ENCODE measurements around the gene POC1A.

The POC1A gene

GRCh38 chr3:52086976-52087663 lies 67.1 kb downstream of the POC1A start:
- no peak for DNase-seq (ENCODE audit: low read depth in 2 of 2, low spot score in 1 of 2)

- DNase-seq (ENCODE audit: low read depth in 2 of 2, low spot score in 1 of 2): no peak
Observed at GRCh38 chr3:52086461-52086860, 67.8 kb downstream of the POC1A start.

GRCh38 chr3:52085681-52086282 lies 68.4 kb downstream of the POC1A start:
- DNase-seq (ENCODE audit: low read depth in 2 of 2, low spot score in 1 of 2): no peak

- no peak for DNase-seq (ENCODE audit: low read depth in 2 of 2, low spot score in 1 of 2)
Observed at GRCh38 chr3:52084954-52085680, 69.1 kb downstream of the POC1A start.

GRCh38 chr3:52084216-52084945 lies 69.8 kb downstream of the POC1A start:
- DNase-seq (ENCODE audit: low read depth in 2 of 2, low spot score in 1 of 2): no peak

- DNase-seq (ENCODE audit: low read depth in 2 of 2, low spot score in 1 of 2): no peak
Observed at GRCh38 chr3:52083556-52084087, 70.6 kb downstream of the POC1A start.

- DNase-seq (ENCODE audit: low read depth in 2 of 2, low spot score in 1 of 2): no peak
Observed at GRCh38 chr3:52082951-52083350, 71.3 kb downstream of the POC1A start.

GRCh38 chr3:52080830-52081719 lies 73.1 kb downstream of the POC1A start:
- no peak for DNase-seq (ENCODE audit: low read depth in 2 of 2, low spot score in 1 of 2)

- no peak for DNase-seq (ENCODE audit: low read depth in 2 of 2, low spot score in 1 of 2)
Observed at GRCh38 chr3:52079958-52080357, 74.3 kb downstream of the POC1A start.

- no peak for DNase-seq (ENCODE audit: low read depth in 2 of 2, low spot score in 1 of 2)
Observed at GRCh38 chr3:52078781-52079560, 75.3 kb downstream of the POC1A start.

GRCh38 chr3:52077925-52078324 lies 76.3 kb downstream of the POC1A start:
- DNase-seq (ENCODE audit: low read depth in 2 of 2, low spot score in 1 of 2): no peak

- no peak for DNase-seq (ENCODE audit: low read depth in 2 of 2, low spot score in 1 of 2)
Observed at GRCh38 chr3:52076896-52077780, 77.1 kb downstream of the POC1A start.

GRCh38 chr3:52073490-52073889 lies 80.7 kb downstream of the POC1A start:
- DNase-seq (ENCODE audit: low read depth in 2 of 2, low spot score in 1 of 2): no peak

- no peak for DNase-seq (ENCODE audit: low read depth in 2 of 2, low spot score in 1 of 2)
Observed at GRCh38 chr3:52072471-52072870, 81.8 kb downstream of the POC1A start.

- DNase-seq (ENCODE audit: low read depth in 2 of 2, low spot score in 1 of 2): no peak
Observed at GRCh38 chr3:52072020-52072419, 82.2 kb downstream of the POC1A start.

GRCh38 chr3:52070724-52071621 lies 83.2 kb downstream of the POC1A start:
- no peak for DNase-seq (ENCODE audit: low read depth in 2 of 2, low spot score in 1 of 2)

- no peak for DNase-seq (ENCODE audit: low read depth in 2 of 2, low spot score in 1 of 2)
Observed at GRCh38 chr3:52069855-52070254, 84.4 kb downstream of the POC1A start.

- DNase-seq (ENCODE audit: low read depth in 2 of 2, low spot score in 1 of 2): no peak
Observed at GRCh38 chr3:52069135-52069534, 85.1 kb downstream of the POC1A start.
